ENCODE measurements around the gene PMIS2.

PMIS2 gene

DNA sequence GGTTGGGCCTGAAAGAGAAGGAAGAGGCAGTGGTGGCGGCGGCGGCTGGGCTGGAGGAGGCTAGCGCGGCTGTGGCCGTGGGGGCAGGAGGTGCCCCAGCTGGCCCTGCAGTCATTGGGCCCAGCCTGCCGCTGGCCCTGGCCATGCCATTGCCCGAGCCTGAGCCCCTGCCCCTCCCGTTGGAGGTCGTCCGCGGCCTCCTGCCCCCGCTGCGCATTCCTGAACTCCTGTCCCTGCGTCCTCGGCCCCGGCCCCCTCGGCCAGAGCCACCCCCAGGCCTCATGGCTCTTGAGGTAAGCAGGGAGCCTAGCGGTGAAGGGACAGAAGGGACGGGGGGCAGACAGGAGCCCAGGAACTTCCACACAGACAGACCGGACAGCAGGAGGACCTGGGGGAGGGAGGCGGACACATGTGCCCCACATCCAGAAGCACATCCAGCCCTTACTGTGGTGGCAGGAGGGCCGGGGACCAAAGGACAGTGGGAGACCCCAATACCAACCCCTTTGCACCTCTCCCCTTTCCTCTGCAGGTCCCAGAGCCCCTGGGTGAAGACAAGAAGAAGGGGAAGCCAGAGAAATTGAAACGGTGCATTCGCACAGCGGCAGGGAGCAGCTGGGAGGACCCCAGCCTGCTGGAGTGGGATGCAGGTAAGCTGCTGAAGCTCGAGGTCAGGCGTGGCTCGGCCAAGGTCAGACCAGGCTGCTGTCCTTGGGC lies 47.9 kb downstream of the PMIS2 start:
- DNase-seq, result no peak

DNA sequence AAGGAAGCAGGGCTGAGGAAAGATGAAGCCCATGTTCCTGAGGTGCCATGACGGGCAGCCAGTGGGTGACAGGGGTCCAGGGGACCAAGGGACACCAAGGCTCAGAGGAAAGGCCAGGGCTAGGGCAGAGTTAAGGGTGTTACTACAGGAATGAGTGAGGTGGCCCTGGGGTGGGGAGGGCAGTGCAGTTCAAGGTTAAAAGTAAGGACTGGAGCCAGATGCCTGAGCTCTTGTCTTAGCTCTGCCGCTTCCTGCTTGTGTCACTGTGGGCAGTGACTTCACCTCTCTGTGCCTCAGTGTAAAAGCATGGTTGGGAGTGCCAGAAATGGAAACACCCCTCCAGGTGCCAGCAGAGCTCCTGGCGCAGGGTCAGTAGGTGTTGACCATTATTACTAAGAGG lies 50.7 kb downstream of the PMIS2 start:
- no peak for DNase-seq
